Esophagus squamous epithelium (tissue), 5 donors: ENCODE data around the gene RIPOR1. TPM values are rescaled to one million over a fixed set of nuclear protein-coding genes. Genes with fewer than 3 reads are reported as not detected.
"Not testable (repeated sequence)": the region's sequence is repeated elsewhere in the genome, so short reads cannot be mapped to it uniquely, and the experiment has no call there.

Experiments
- DNase-seq: peaks from one replicate; lab custom pipeline; 2025; lab: John Stamatoyannopoulos, UW
- H3K27ac ChIP-seq, 4 donors: fragments of 200-600 bp; sonication (generic); one replicate each; pipeline ENCODE4 v1.5.1; 2016 to 2019; ENCODE audit warnings: mild to moderate bottlenecking in 1 of 4
- H3K27me3 ChIP-seq, 4 donors: fragments of 200-600 bp; sonication (generic); 1 replicate in 3 of 4; 2 replicates in 1 of 4; pipeline versions ENCODE4 v1.5.1 to v1.6.0; 2017 to 2021; ENCODE audit warnings: antibody characterized with exemption in 1 of 4
- H3K36me3 ChIP-seq, 3 donors: fragments of 200-600 bp; sonication (generic); one replicate each; pipeline ENCODE4 v1.5.1; 2016 to 2019
- H3K4me1 ChIP-seq, 3 donors: fragments of 200-600 bp; sonication (generic); one replicate each; pipeline ENCODE4 v1.5.1; 2017 to 2019
- H3K4me3 ChIP-seq, 4 donors: fragments of 200-600 bp; sonication (generic); 1 replicate in 3 of 4; 2 replicates in 1 of 4; pipeline ENCODE4 v1.5.1; 2016 to 2019; ENCODE audit warnings: mild to moderate bottlenecking in 2 of 4, moderate library complexity in 1 of 4
- H3K9me3 ChIP-seq, 3 donors: fragments of 200-600 bp; sonication (generic); one replicate each; pipeline ENCODE4 v1.5.1; 2016 to 2019
- CTCF ChIP-seq, 6 experiments: fragments of 450-650 bp in 4 of 6; fragments of 200-600 bp in 2 of 6; sonication (generic) in 2 of 6; IDR thresholded peaks; one replicate each; pipeline ENCODE4 v1.5.1; 2016 to 2019; ENCODE audit warnings: antibody characterized with exemption in 6 of 6, mild to moderate bottlenecking in 4 of 6, moderate library complexity in 4 of 6
- POLR2A ChIP-seq, 4 donors: fragments of 450-650 bp; IDR thresholded peaks; one replicate each; pipeline ENCODE4 v1.6.1; 2017; ENCODE audit warnings: antibody characterized with exemption in 4 of 4, mild to moderate bottlenecking in 4 of 4, moderate library complexity in 3 of 4
- WGBS, 2 donors: methylation state at CpG; one replicate each; pipeline ENCODE4 v1.1.5; 2018; 5-methylcytosine and 5-hydroxymethylcytosine counted together
- intact Hi-C: fragments of 100-400 bp; cut with DNase I; formaldehyde crosslinking; loops from one replicate; pipeline ENCODE4 v1.15.0; 2022
- total RNA-seq, 4 donors: library from RNA; depleted of rRNA; stranded (reverse); fragments of >200 nt; gene quantifications; one replicate each; pipeline ENCODE4 v1.1.0, GENCODE V29; 2016
- donor health status: DM: yes; HTN: yes; CAD: no.

RIPOR1 gene
- total RNA-seq, 4 donors from 2014 or later, result 6.6 to 24.0 (median 15.6) TPM

- Histone ChIP-seq H3K36me3 (peaks cover 0 to 25% (median 0%) of the 10 kb centered on the region in 3 donors), H3K27ac (peak overlapping the region; percentile 69 to 97 (median 92)), H3K4me1 (peaks cover 25 to 59% (median 38%) of the 10 kb centered on the region in 3 donors), H3K9me3 (no peaks in the 10 kb centered on the region), H3K27me3 (no peaks in the 10 kb centered on the region), H3K4me3 (peak overlapping the region; percentile 80 to 97 (median 89))
- 38 to 52% methylated on average over 9 of the region's 25 CpGs for WGBS, 2 donors
- no peak for DNase-seq
- TF ChIP-seq CTCF (IDR thresholded peaks at IDR 0.05) (no peak), POLR2A (IDR thresholded peaks at IDR 0.05) (no peak)
- intact Hi-C loops, result no loop called here
Measured at GRCh38 chr16:67482233-67482924, 46.2 kb upstream of the RIPOR1 start.

GRCh38 chr16:67483150-67483549 is 45.5 kb upstream of the RIPOR1 start, which contains the start of gene AGRP:
AGRP (minus strand) TSS chr16:67483547; CDS start chr16:67483398, 149 bp downstream.
- Histone ChIP-seq H3K9me3 (no peaks in the 10 kb centered on the region), H3K27me3 (no peaks in the 10 kb centered on the region), H3K27ac (peak within 1 kb of the TSS; percentile 7 to 97 (median 92)), H3K36me3 (peaks cover 0 to 25% (median 0%) of the 10 kb centered on the region in 3 donors), H3K4me3 (peak within 1 kb of the TSS in 3 of 4 donors; percentile 80 to 97 (median 96)), H3K4me1 (peaks cover 25 to 52% (median 33%) of the 10 kb centered on the region in 3 donors)
- TF ChIP-seq CTCF (IDR thresholded peaks at IDR 0.05) (no peak), POLR2A (IDR thresholded peaks at IDR 0.05) (no peak)
- intact Hi-C loops, result no loop called here
- WGBS, 2 donors, result 100% methylated on average over 2 of the region's 6 CpGs; no CpG with 5 or more reads in 1 of the 2 donors
- no peak for DNase-seq

DNA sequence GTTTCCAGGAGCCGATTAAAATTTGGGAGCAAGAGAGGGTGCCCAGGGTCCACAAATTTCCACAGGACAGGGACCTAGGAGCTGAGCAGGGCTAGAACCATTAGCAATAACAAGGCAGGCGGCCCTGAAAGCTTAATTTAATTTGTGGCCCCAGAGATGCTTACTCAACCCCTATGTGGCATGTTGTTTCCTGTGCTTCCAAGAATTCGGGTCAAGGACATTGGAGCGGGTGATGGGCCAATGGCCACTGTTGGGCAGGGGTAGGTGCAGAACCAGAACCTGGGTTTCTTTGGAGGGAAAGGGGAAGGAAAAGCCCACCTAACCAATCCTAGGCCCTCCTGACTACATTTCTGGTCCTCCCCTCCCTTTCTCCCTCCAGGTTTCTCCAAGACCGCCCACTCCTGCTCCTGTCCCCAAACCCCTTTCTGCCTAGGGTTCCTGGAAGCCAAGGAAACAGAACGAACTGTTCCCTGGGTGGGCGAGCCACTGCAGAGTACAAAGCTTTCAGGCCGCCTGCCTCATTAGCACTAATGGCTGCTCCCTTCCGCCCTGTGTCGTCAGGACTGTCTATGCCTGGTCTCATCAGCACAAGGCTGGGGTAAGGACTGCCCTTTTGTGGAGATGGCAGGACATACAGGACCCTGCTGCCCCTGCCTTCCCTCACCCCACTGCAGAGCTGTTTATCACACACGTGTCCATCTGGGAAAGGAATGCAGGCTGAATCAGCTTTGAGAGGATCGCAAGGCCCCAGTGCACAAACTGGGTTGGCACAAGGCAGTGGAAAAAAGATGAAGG is 44.7 kb upstream of the RIPOR1 start:
- Histone ChIP-seq H3K27me3 (no peaks in the 10 kb centered on the region), H3K4me1 (peaks cover 22 to 44% (median 26%) of the 10 kb centered on the region in 3 donors), H3K36me3 (peaks cover 0 to 25% (median 0%) of the 10 kb centered on the region in 3 donors), H3K9me3 (no peaks in the 10 kb centered on the region), H3K4me3 (no peak overlapping the region), H3K27ac (no peak overlapping the region)
- TF ChIP-seq CTCF (IDR thresholded peaks at IDR 0.05) (no peak), POLR2A (IDR thresholded peaks at IDR 0.05) (no peak)
- WGBS, 2 donors, result 87 to 88% methylated on average over 4 to 8 of the region's 12 CpGs
- intact Hi-C loops, result no loop called here
- no peak for DNase-seq

- no peak overlapping the region for H3K27ac ChIP-seq
- H3K36me3 ChIP-seq, result peaks cover 0 to 25% (median 0%) of the 10 kb centered on the region in 3 donors
- H3K9me3 ChIP-seq, result no peaks in the 10 kb centered on the region
- peaks cover 10 to 36% (median 14%) of the 10 kb centered on the region in 3 donors for H3K4me1 ChIP-seq
- H3K4me3 ChIP-seq, result no peak overlapping the region
- DNase-seq, result no peak
- intact Hi-C loops, result no loop called here
- no peak for TF ChIP-seq CTCF (IDR thresholded peaks at IDR 0.05)
- no peak for TF ChIP-seq POLR2A (IDR thresholded peaks at IDR 0.05)
- WGBS, 2 donors, result 36 to 50% methylated on average over 2 of the region's 3 CpGs
- no peaks in the 10 kb centered on the region for H3K27me3 ChIP-seq
Measured at GRCh38 chr16:67486805-67487204, 41.8 kb upstream of the RIPOR1 start.

DNA sequence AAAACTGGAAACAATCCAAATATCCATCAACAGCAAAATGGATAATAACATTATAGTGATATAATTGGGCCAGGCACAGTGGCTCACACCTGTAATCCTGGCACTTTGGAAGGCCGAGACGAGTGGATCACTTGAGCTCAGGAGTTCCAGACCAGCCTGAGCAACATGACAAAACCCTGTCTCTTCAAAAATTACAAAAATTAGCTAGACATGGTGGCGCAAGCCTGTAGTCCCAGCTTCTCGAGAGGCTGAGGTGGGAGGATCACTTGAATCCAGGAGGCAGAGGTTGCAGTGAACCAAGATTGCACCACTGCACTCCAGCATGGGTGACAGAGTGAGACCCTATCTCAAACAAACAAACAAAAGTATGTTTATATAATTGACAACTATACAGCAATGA is 41.1 kb upstream of the RIPOR1 start:
- H3K27ac ChIP-seq, intact Hi-C loops, H3K9me3 ChIP-seq, DNase-seq, H3K4me3 ChIP-seq, H3K27me3 ChIP-seq: not testable (repeated sequence)
- Histone ChIP-seq H3K4me1 (peaks cover 4 to 28% (median 7%) of the 10 kb centered on the region in 3 donors), H3K36me3 (peaks cover 0 to 31% (median 0%) of the 10 kb centered on the region in 3 donors)
- WGBS, 2 donors, result 83 to 96% methylated on average over 4 of the region's 4 CpGs
